GM21529 (cell line): ENCODE results near the gene PDHB.

ENCODE experiments used
- ATAC-seq: cut with Tn5 transposase; IDR thresholded peaks from one replicate; pipeline ENCODE4 v1.9.1; 2021; ENCODE audit not compliant: unreplicated experiment

The PDHB gene

GRCh38 chr3:58433400-58434167, at the start of gene PDHB:
Gene PDHB, minus strand, starts transcription at chr3:58433832. Its CDS starts 23 bp downstream, at chr3:58433809.
- peak; percentile 92 for ATAC-seq

- ATAC-seq = no peak
These were observed 49.4 kb upstream of the PDHB start for GRCh38 chr3:58482917-58483636.

- ATAC-seq = no peak
These were observed 46.7 kb upstream of the PDHB start for GRCh38 chr3:58480309-58480708.

- no peak for ATAC-seq
These were observed 45.1 kb upstream of the PDHB start for GRCh38 chr3:58478781-58479180.

- ATAC-seq = no peak
These were observed 41.4 kb upstream of the PDHB start for GRCh38 chr3:58474967-58475578.

- ATAC-seq = no peak
These were observed 40.8 kb upstream of the PDHB start for GRCh38 chr3:58474348-58474911.

- no peak for ATAC-seq
These were observed 39.6 kb upstream of the PDHB start for GRCh38 chr3:58473275-58473674.

GRCh38 chr3:58471025-58471887, 37.6 kb upstream of the PDHB start:
- ATAC-seq = no peak

- ATAC-seq = no peak
These were observed 36.9 kb upstream of the PDHB start for GRCh38 chr3:58470363-58471024.

GRCh38 chr3:58469096-58469495, 35.5 kb upstream of the PDHB start:
- ATAC-seq = no peak

GRCh38 chr3:58466899-58467563, 33.4 kb upstream of the PDHB start:
- ATAC-seq = no peak

- no peak for ATAC-seq
These were observed 31.2 kb upstream of the PDHB start for GRCh38 chr3:58464866-58465265.

GRCh38 chr3:58463942-58464271, 30.3 kb upstream of the PDHB start:
- ATAC-seq = no peak

- peak; percentile 92 for ATAC-seq
These were observed 29.7 kb upstream of the PDHB start for GRCh38 chr3:58463181-58463941.

GRCh38 chr3:58462829-58463180, 29.2 kb upstream of the PDHB start:
- no peak for ATAC-seq

GRCh38 chr3:58459160-58459559, 25.5 kb upstream of the PDHB start:
- no peak for ATAC-seq

- no peak for ATAC-seq
These were observed 18.5 kb upstream of the PDHB start for GRCh38 chr3:58452176-58452575.

GRCh38 chr3:58441514-58442450, 8.2 kb upstream of the PDHB start:
- no peak for ATAC-seq
